Endothelial cell of coronary artery (primary cell): ENCODE results near the gene ACAD9. TPM values are rescaled to one million over a fixed set of nuclear protein-coding genes. Genes with fewer than 3 reads are reported as not detected.

Source experiments
- total RNA-seq: library from RNA; depleted of rRNA; stranded (reverse); fragments of >200 nt; gene quantifications from 2 replicates; pipeline ENCODE4 v1.2.3, GENCODE V29; 2014

The ACAD9 gene
- total RNA-seq, result 34.9 and 41.0 TPM in 2 replicates

DNA sequence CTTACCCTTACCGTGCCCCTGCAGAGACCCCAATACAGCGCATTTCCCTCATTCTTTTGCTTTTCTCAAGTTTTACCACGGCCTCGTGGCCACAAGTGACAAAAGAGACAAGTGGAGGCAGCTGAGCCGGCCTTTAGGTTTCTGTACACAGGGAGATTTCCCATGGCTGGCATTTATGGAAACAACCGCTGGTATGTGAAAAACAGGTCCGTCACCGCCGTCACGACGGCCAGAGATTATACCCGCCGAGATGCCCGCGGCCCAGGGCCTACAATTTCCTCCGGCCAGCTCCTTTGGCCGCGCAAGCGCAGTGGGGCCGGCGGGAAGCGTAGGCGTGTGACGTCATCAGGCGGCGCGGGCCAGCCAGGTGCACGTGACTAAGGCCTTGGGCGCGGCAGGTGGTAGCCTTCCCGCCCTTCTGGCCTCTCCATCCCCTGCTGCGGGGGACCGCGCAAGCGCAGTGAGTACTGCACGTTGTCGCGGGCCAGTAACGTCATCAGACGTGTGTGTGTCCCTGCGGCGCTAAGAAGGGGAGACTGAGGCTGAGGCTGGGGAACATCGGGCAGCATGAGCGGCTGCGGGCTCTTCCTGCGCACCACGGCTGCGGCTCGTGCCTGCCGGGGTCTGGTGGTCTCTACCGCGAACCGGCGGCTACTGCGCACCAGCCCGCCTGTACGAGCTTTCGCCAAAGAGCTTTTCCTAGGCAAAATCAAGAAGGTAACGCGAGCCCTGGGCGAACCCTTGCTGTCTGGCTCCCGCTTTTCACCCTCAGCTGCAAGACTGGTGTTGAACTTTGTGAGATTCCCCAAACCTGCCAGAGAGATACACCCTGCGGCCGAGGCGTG lies at the start of gene ACAD9:
TSS of gene ACAD9 (plus strand) at position 496 of the 845 bp plus-strand sequence. CDS start at position 568, 72 bp downstream.

Other genes with a start within 250 kb of the ACAD9 start
- gene RPN1, start 228.8 kb upstream of the ACAD9 start, total RNA-seq, result 497 and 503 TPM in 2 replicates
- gene RAB7A, start 153.4 kb upstream of the ACAD9 start, total RNA-seq, result 33.6 and 35.1 TPM in 2 replicates
- 0.09 TPM in 1 of 2 replicates, not detected in the other for gene CFAP92, start 114.5 kb downstream of the ACAD9 start, total RNA-seq
- gene EFCC1, start 121.7 kb downstream of the ACAD9 start, total RNA-seq, result 0.18 and 0.19 TPM in 2 replicates
- gene GP9, start 181.2 kb downstream of the ACAD9 start, total RNA-seq, result not detected in 2 replicates
- gene RAB43, start 242.2 kb downstream of the ACAD9 start, total RNA-seq, result 20.5 and 23.0 TPM in 2 replicates